WTC11 (cell line): ENCODE measurements around the gene TPCN2.

Source experiments
- CTCF ChIP-seq: fragments of 200-600 bp; IDR thresholded peaks from 2 replicates; pipeline ENCODE4 v1.8.0; 2022; ENCODE audit warnings: antibody characterized with exemption
- ELF4 ChIP-seq: sonication (generic); formaldehyde crosslinking; IDR thresholded peaks from 2 replicates; pipeline ENCODE4 v1.8.1; 2022; ENCODE audit warnings: low read depth, mild to moderate bottlenecking, moderate library complexity, missing genetic modification reagents
- ETV6 ChIP-seq: sonication (generic); formaldehyde crosslinking; IDR thresholded peaks from 2 replicates; pipeline ENCODE4 v1.8.1; 2022; ENCODE audit warnings: mild to moderate bottlenecking, missing genetic modification reagents
- FOXJ3 ChIP-seq: sonication (generic); formaldehyde crosslinking; IDR thresholded peaks from 2 replicates; pipeline ENCODE4 v1.9.0; 2021; ENCODE audit warnings: missing genetic modification reagents, mild to moderate bottlenecking, borderline replicate concordance
- FOXP1 ChIP-seq: sonication (generic); formaldehyde crosslinking; IDR thresholded peaks from 2 replicates; pipeline ENCODE4 v1.8.0; 2022; ENCODE audit warnings: missing genetic modification reagents, mild to moderate bottlenecking, moderate library complexity, borderline replicate concordance
- IRF2 ChIP-seq: sonication (generic); formaldehyde crosslinking; IDR thresholded peaks from 2 replicates; pipeline ENCODE4 v1.8.0; 2022; ENCODE audit warnings: low read depth, missing genetic modification reagents, borderline replicate concordance
- MAX ChIP-seq: sonication (generic); formaldehyde crosslinking; IDR thresholded peaks from 2 replicates; pipeline ENCODE4 v1.8.0; 2022; ENCODE audit warnings: mild to moderate bottlenecking, missing genetic modification reagents
- NFYB ChIP-seq: sonication (generic); formaldehyde crosslinking; conservative IDR thresholded peaks from 2 replicates; pipeline ENCODE4 v1.8.0; 2022; ENCODE audit warnings: low read depth, missing genetic modification reagents
- NR3C1 ChIP-seq: sonication (generic); formaldehyde crosslinking; conservative IDR thresholded peaks from 2 replicates; pipeline ENCODE4 v1.8.1; 2023; ENCODE audit warnings: low read depth, mild to moderate bottlenecking, missing genetic modification reagents
- TP53 ChIP-seq: sonication (generic); formaldehyde crosslinking; IDR thresholded peaks from 2 replicates; pipeline ENCODE4 v1.8.1; 2023; ENCODE audit warnings: mild to moderate bottlenecking, missing genetic modification reagents
- USF1 ChIP-seq: sonication (generic); formaldehyde crosslinking; IDR thresholded peaks from 2 replicates; pipeline ENCODE4 v1.8.0; 2022; ENCODE audit warnings: mild to moderate bottlenecking, missing genetic modification reagents
- USF2 ChIP-seq: sonication (generic); formaldehyde crosslinking; IDR thresholded peaks from 2 replicates; pipeline ENCODE4 v1.8.1; 2023; ENCODE audit warnings: mild to moderate bottlenecking, missing genetic modification reagents, moderate library complexity
- ZBTB43 ChIP-seq: sonication (generic); formaldehyde crosslinking; IDR thresholded peaks from 2 replicates; pipeline ENCODE4 v1.8.1; 2023; ENCODE audit warnings: mild to moderate bottlenecking, missing genetic modification reagents
- ZNF263 ChIP-seq: sonication (generic); formaldehyde crosslinking; IDR thresholded peaks from 2 replicates; pipeline ENCODE4 v1.8.1; 2022; ENCODE audit warnings: low read depth, mild to moderate bottlenecking, moderate library complexity, missing genetic modification reagents

- TF ChIP-seq ELF4 (no peak), IRF2 (CRISPR knock-in tag) (no peak), USF1 (CRISPR knock-in tag) (no peak), FOXJ3 (CRISPR knock-in tag) (no peak), CTCF (no peak), ZBTB43 (CRISPR knock-in tag) (no peak), NFYB (CRISPR knock-in tag) (no peak), TP53 (CRISPR knock-in tag) (no peak), MAX (CRISPR knock-in tag) (no peak), ETV6 (no peak), FOXP1 (CRISPR knock-in tag) (no peak), ZNF263 (CRISPR knock-in tag) (no peak), NR3C1 (CRISPR knock-in tag) (no peak), USF2 (CRISPR knock-in tag) (no peak)
Measured at GRCh38 chr11:69083531-69084247, 35.0 kb downstream of the TPCN2 start.
